AG04449 (cell line): ENCODE measurements around the gene LBX1.

Experiments
- CTCF ChIA-PET: fragments of 350-600 bp; formaldehyde crosslinking; extraction: SDS; loops from one replicate; lab custom pipeline; 2021; ENCODE audit warnings: antibody characterized with exemption; lab: Yijun Ruan, JAX
- POLR2A ChIA-PET: fragments of 400-600, 350-600 bp; formaldehyde crosslinking; extraction: SDS; loops from one replicate; lab custom pipeline; 2020; ENCODE audit warnings: antibody characterized with exemption, inconsistent platforms; lab: Yijun Ruan, JAX
- DNase-seq: peaks from one replicate; pipeline ENCODE4 v3.0.0-alpha.2; 2010; ENCODE audit warnings: low read depth, low spot score
- H3K4me3 ChIP-seq: 2 replicates; pipeline ENCODE4 v1.5.1; 2011; ENCODE audit warnings: low read depth, mild to moderate bottlenecking, control low read depth, low read length
- TF ChIP-seq, protein P1 (sequence below): IDR thresholded peaks from one replicate; pipeline ENCODE4 v1.5.1; 2011; ENCODE audit warnings: mild to moderate bottlenecking, moderate library complexity, low read length, control low read depth, inconsistent platforms; ENCODE audit not compliant: insufficient read depth; ENCODE audit errors: missing control alignments

LBX1 gene

DNA sequence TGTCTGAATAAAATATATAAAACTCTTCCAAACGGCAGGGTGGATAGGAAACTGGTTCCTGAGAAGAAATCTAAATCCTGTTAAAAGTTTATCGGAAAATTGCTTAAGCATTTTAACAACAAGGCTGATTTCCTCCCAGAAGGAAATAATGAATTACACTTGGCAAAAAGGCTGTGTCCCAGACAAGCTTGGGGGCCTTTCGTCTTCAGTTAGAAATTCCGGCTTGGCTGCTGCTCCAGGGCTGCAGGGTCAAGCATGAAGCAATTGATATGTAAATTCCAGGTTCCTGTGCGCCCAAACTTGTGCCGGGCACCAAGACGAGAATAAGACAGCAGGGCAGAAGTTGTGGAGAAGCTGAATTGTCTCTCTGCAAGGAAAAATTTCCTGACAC, 38.0 kb upstream of the LBX1 start:
- ChIA-PET CTCF (interaction anchor here (1.0 to 2.1 kb wide), 5 partner anchors 11 to 177 kb away, joined by 3 to 5 read pairs (median 4); no protein-coding TSS in a partner anchor), POLR2A (no interaction called here)
- H3K4me3 ChIP-seq, result no peak overlapping the region
- TF ChIP-seq, protein P1, sequence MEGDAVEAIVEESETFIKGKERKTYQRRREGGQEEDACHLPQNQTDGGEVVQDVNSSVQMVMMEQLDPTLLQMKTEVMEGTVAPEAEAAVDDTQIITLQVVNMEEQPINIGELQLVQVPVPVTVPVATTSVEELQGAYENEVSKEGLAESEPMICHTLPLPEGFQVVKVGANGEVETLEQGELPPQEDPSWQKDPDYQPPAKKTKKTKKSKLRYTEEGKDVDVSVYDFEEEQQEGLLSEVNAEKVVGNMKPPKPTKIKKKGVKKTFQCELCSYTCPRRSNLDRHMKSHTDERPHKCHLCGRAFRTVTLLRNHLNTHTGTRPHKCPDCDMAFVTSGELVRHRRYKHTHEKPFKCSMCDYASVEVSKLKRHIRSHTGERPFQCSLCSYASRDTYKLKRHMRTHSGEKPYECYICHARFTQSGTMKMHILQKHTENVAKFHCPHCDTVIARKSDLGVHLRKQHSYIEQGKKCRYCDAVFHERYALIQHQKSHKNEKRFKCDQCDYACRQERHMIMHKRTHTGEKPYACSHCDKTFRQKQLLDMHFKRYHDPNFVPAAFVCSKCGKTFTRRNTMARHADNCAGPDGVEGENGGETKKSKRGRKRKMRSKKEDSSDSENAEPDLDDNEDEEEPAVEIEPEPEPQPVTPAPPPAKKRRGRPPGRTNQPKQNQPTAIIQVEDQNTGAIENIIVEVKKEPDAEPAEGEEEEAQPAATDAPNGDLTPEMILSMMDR, result no peak
- DNase-seq, result no peak

DNA sequence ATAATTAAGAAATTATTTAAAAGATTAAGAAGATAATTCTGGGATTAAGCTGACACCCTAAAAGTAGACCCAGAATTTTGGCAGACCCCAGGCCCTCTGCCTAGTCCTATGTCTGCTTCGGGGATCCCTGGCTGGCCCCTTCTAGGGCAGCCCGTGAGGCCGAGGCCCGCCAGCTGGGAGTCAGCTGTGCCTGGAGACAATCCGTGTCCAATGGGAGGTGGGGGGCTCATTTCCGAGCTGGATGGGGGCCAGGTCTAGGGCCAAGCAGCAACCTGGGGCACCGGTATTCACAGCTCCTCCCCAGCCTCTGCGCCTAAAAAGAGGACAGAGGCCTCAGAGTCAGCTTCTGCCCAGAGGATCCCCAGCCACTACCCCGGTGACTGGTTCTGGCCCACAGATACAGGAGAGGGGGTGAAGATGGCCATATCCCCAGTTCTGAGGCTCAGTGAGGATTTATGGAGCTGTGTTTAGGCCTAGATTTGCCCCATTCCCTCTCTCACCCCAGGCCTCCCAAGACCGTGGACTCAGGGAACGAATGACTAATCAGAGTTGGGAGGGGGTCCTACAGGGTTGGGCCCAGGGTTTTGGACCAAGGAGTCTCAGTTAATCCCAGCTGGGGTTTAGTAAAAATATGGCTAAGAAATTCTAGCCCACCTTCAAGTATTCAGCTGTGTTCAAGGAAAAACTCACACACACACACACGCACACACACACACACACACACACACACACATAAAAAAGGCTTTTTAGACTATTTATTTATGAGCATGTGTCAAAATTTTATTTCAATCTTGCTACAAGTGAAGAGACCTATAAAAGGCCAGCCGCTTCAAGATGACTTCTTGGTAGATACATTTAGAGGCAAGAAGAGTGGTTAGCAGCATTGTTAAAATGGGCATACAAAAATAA, 37.4 kb upstream of the LBX1 start:
- POLR2A ChIA-PET, result no interaction called here
- no peak for DNase-seq
- no peak overlapping the region for H3K4me3 ChIP-seq
- CTCF ChIA-PET, result interaction anchor here (0.8 to 2.1 kb wide), 8 partner anchors 9 to 304 kb away, joined by 3 to 5 read pairs (median 4); no protein-coding TSS in a partner anchor
- TF ChIP-seq, protein P1, result no peak

DNA sequence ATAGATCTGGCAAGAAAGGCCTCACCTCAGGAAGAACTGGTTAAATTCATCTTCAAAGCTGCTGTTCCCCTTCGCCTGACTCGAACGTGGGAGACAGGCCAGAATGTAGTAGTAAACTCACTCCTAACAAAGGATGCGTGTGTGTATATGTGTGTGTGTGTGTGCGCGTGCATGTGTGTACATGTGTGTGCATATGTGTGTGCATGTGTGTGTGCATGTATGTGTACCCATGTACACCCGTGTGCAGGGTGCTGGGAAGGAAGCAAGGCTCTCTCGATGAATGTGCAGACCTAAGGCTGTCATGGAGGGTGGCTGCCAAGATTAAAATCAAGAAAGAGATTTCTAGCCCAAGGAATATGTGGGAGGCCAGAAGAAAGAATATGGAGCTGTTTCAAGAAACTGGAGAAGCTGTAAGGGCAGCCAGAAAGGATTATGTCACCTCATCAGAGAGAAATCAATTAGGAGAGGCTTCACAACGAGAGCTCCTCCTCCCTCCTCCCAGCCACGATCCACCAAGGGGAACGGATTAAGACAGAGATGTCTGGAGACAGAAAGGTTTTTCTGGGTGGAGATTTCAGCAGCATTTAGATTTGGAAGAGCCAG, 34.0 kb upstream of the LBX1 start:
- DNase-seq, result no peak
- H3K4me3 ChIP-seq, result no peak overlapping the region
- POLR2A ChIA-PET, result no interaction called here
- CTCF ChIA-PET, result interaction anchor here (0.8 to 3.9 kb wide), 4 partner anchors 10 to 306 kb away, joined by 3 to 24 read pairs (median 6); no protein-coding TSS in a partner anchor
- TF ChIP-seq, protein P1, result no peak

DNA sequence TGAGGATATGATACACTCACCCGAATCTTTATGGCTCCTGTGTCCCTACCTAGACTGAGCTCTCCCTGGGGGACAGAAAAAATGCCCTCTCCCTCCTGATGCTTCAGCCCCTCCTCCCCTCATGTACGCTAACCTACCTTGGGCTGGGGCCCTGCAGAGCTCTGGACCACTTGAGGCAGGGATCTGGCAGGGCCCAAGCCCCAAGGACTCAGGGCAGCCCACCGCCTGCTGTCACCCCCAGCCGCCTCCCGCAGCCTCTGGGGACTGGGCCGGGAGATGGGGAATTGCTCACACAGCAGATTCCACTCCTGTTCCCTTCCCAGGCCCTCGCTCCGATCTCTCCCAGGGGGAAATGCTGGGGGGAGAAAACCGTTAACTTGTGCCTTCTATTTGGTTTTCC, 32.9 kb upstream of the LBX1 start:
- no peak for DNase-seq
- POLR2A ChIA-PET, result no interaction called here
- no peak overlapping the region for H3K4me3 ChIP-seq
- TF ChIP-seq, protein P1, result no peak
- CTCF ChIA-PET, result interaction anchor here (2.1 to 3.9 kb wide), 2 partner anchors 11 to 48 kb away, joined by 7 to 24 read pairs; no protein-coding TSS in a partner anchor

DNA sequence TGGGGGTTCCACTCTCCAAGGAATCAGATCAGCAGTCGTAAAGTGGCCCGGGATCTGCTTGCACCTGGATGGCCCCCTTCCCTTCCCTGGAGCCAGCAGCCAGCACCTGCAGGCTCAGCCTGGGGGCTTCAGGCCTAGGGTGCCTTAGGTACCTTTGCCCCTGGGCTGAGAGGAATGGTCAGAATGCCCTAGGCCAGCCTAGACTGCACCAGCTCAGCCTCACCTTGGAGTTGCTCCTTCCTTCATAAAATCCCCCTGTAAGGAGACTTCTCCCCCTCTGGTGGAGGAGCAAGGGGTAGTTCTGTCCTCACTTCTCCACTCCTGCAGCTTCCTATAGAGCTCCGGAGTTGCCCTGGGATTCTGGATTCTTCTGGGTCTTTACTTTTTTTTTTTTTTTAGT, 32.4 kb upstream of the LBX1 start:
- ChIA-PET CTCF (interaction anchor here (2.1 to 3.9 kb wide), 2 partner anchors 12 to 47 kb away, joined by 7 to 24 read pairs; no protein-coding TSS in a partner anchor), POLR2A (no interaction called here)
- H3K4me3 ChIP-seq, result no peak overlapping the region
- TF ChIP-seq, protein P1, result no peak
- DNase-seq, result no peak

DNA sequence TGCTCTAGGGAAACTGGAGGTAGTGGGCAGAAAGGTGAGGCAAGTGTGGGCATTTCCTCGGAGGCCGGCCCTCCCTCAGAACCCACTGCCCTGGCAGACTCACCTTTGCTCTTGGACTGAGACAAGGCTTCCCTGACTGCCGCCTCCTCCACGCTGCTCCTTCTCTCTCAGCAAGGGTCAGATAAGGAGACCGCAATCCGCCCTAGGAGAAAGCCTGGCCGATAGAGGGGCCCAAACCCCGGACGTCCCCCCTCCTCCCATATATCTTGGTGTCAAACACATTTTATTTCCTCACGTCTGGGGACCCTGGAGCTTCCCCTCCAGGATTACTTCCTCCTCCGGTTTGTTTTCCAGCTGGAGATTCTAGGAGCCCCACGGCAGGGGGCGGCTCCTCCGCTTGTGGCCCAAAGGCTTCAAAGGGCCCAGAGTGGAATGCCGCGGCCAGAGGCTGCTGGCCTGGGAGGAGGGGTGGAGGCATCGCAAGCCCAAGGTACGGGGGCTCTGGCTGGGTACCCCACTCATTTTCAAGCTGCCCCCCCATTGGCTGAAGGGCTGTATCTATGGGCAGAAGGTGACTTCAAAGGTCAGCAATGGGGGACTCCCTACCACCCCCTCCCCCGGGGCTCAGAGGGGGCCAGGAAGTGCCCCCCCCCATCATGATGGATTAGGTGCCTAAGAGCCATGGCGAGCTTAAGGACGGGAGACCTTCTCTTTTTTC, 31.7 kb upstream of the LBX1 start:
- no peak for DNase-seq
- POLR2A ChIA-PET, result no interaction called here
- TF ChIP-seq, protein P1, result no peak
- H3K4me3 ChIP-seq, result no peak overlapping the region
- CTCF ChIA-PET, result interaction anchor here (1.6 to 2.1 kb wide), 2 partner anchors 10 to 47 kb away, joined by 3 to 7 read pairs; no protein-coding TSS in a partner anchor
